Measurements from ENCODE around the gene LUC7L. TPM values are rescaled to one million over a fixed set of nuclear protein-coding genes. Genes with fewer than 3 reads are reported as not detected.
A peak's percentile ranks its signal among the peaks of the same experiment; 100 is the strongest.
"Not testable (repeated sequence)": the region's sequence is repeated elsewhere in the genome, so short reads cannot be mapped to it uniquely, and the experiment has no call there.

LUC7L gene
- total and polyA plus RNA-seq, 5 donors from 2014 or later, result 8.9 to 152 (median 9.8) TPM

DNA sequence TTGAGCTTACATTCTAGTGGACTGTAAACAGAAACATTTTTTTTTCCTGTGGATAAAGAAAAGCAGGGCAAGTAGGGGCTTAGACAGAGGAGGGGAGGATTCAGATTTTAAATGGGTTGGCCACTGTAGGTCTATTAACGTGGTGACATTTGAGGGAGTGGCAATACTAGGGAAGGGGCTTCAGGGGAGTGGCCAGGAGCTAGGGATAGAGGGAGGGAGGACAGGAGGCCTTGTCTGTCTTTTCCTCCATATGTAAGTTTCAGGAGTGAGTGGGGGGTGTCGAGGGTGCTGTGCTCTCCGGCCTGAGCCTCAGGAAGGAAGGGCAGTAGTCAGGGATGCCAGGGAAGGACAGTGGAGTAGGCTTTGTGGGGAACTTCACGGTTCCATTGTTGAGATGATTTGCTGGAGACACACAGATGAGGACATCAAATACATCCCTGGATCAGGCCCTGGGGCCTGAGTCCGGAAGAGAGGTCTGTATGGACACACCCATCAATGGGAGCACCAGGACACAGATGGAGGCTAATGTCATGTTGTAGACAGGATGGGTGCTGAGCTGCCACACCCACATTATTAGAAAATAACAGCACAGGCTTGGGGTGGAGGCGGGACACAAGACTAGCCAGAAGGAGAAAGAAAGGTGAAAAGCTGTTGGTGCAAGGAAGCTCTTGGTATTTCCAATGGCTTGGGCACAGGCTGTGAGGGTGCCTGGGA is 70.0 kb downstream of the LUC7L start:
- ATAC-seq (ENCODE audit: low read depth in 2 of 2), result no peak
- Mint-ChIP-seq H3K27ac (peak overlapping the region in 1 of 3 donors; percentile 60), H3K4me3 (no peak overlapping the region), H3K4me1 (peaks cover 0 to 9% (median 6%) of the 10 kb centered on the region in 4 donors), H3K9me3 (peaks cover 0 to 2% (median 0%) of the 10 kb centered on the region in 7 donors), H3K27me3 (peaks cover 61% of the 10 kb centered on the region), H3K36me3 (peaks cover 4% of the 10 kb centered on the region)
- Histone ChIP-seq H3K4me3 (ENCODE audit: low read depth, low read length) (no peak overlapping the region), H3K27ac (ENCODE audit: insufficient read depth, low read length, poor library complexity, severe bottlenecking) (no peak overlapping the region), H3K36me3 (ENCODE audit: control insufficient read depth, insufficient read depth, low read length) (no peaks in the 10 kb centered on the region), H3K27me3 (ENCODE audit: control insufficient read depth, insufficient read depth, low read length) (peaks cover 9% of the 10 kb centered on the region), H3K4me1 (ENCODE audit: control insufficient read depth, insufficient read depth, low read length, poor library complexity, severe bottlenecking) (peaks cover 8% of the 10 kb centered on the region), H3K9me3 (ENCODE audit: control insufficient read depth in 2 of 2, low read length in 2 of 2) (no peaks in the 10 kb centered on the region)
- DNase-seq, result no peak

DNA sequence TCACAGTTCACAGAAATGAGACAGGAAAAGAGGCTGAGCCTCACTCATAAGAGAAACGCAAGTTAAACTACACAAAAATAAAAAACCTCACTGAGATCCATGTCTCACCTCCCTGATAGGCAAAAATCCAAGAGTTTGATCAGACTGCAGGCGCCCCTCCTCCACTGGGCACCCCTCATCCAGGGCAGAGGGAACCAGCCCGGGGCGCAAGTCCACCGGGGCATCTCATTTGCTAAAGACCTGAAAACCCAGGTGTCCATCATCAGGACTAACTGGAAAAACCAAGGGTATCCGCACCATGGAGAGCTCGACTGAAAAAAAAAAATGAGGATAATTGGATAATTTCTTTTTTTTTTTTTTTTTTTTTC is 74.2 kb downstream of the LUC7L start:
- Mint-ChIP-seq H3K27ac (peak overlapping the region in 1 of 3 donors; percentile 19), H3K36me3 (peaks cover 4% of the 10 kb centered on the region), H3K27me3 (peaks cover 62% of the 10 kb centered on the region), H3K4me3 (peak overlapping the region in 3 of 4 donors; percentile 4 to 61 (median 61)), H3K9me3 (peaks cover 0 to 2% (median 0%) of the 10 kb centered on the region in 7 donors), H3K4me1 (peaks cover 0 to 12% (median 7%) of the 10 kb centered on the region in 4 donors)
- no peak overlapping the region for H3K4me3 ChIP-seq (ENCODE audit: low read depth, low read length)
- H3K4me1 ChIP-seq (ENCODE audit: control insufficient read depth, insufficient read depth, low read length, poor library complexity, severe bottlenecking), result peaks cover 10% of the 10 kb centered on the region
- no peak overlapping the region for H3K27ac ChIP-seq (ENCODE audit: insufficient read depth, low read length, poor library complexity, severe bottlenecking)
- no peak for ATAC-seq (ENCODE audit: low read depth in 2 of 2)
- no peaks in the 10 kb centered on the region for H3K9me3 ChIP-seq (ENCODE audit: control insufficient read depth in 2 of 2, low read length in 2 of 2)
- no peak for DNase-seq
- H3K27me3 ChIP-seq (ENCODE audit: control insufficient read depth, insufficient read depth, low read length), result peaks cover 9% of the 10 kb centered on the region
- H3K36me3 ChIP-seq (ENCODE audit: control insufficient read depth, insufficient read depth, low read length), result no peaks in the 10 kb centered on the region

DNA sequence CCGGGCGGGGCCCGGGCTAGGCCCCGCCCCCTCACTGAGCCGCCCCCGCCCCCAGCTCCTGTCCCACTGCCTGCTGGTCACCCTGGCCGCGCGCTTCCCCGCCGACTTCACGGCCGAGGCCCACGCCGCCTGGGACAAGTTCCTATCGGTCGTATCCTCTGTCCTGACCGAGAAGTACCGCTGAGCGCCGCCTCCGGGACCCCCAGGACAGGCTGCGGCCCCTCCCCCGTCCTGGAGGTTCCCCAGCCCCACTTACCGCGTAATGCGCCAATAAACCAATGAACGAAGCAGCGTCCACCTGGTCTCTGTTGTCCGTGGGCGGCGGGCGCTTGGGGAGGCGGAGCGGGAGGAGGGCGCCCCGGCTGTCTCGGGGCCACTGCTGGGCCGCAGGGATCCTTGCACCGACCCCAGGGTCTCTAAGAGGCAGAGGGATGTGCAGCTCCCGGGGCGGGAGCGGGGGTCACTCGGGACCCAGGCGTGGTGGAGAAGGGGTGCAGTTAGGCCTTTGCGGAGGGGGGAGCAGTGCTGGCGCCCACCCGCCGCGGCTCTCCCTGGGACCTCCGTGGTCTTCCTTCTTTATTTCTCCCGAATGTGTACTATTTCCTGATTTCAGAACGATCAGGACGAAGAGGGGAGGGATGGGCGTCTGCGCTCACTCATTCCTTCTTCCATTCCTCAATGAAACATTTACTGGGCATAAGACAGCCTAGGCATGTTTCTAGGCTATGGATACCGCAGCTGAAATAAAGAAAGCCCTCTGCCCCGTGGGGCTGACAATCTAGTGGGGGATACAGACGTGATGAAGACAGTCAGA is 74.8 kb downstream of the LUC7L start:
- H3K27me3 Mint-ChIP-seq, result peaks cover 64% of the 10 kb centered on the region

DNA sequence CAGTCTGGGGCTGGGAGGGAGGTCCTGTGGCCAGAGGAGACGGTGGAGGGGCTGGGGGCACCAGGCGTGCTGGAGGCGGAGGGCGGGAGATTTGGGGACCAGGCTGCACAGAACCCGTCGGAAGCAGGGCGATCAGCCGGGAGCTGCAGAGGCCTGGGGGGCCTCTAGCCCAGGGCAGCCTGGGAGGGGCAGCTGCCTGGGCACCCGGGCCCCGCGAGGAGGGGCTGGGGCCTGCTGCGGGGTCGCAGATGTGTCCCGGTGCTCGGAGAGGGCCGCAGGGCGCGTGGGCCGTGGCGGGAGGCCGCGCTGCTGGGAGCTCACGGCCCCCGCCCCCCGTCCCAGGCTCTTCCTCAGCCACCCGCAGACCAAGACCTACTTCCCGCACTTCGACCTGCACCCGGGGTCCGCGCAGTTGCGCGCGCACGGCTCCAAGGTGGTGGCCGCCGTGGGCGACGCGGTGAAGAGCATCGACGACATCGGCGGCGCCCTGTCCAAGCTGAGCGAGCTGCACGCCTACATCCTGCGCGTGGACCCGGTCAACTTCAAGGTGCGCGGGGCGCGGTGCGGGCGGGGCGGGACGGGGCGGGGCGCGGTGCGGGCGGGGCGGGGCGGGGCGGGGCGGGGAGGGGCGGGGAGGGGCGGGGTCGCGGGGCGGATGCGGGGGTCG is 75.6 kb downstream of the LUC7L start:
- peaks cover 10% of the 10 kb centered on the region for H3K4me1 ChIP-seq (ENCODE audit: control insufficient read depth, insufficient read depth, low read length, poor library complexity, severe bottlenecking)
- not testable (repeated sequence) for H3K4me3 ChIP-seq (ENCODE audit: low read depth, low read length); H3K9me3 ChIP-seq (ENCODE audit: control insufficient read depth in 2 of 2, low read length in 2 of 2); H3K27ac Mint-ChIP-seq; H3K27me3 ChIP-seq (ENCODE audit: control insufficient read depth, insufficient read depth, low read length); H3K4me3 Mint-ChIP-seq; DNase-seq; H3K9me3 Mint-ChIP-seq; H3K36me3 ChIP-seq (ENCODE audit: control insufficient read depth, insufficient read depth, low read length); H3K36me3 Mint-ChIP-seq; H3K27ac ChIP-seq (ENCODE audit: insufficient read depth, low read length, poor library complexity, severe bottlenecking)
- peak; percentile 26 to 40 for ATAC-seq (ENCODE audit: low read depth in 2 of 2)
- H3K27me3 Mint-ChIP-seq, result peaks cover 62% of the 10 kb centered on the region
- peaks cover 0 to 12% (median 7%) of the 10 kb centered on the region in 4 donors for H3K4me1 Mint-ChIP-seq

More for the DNA sequence above, 74.8 kb downstream of the LUC7L start:
- Mint-ChIP-seq H3K4me1 (peaks cover 0 to 12% (median 7%) of the 10 kb centered on the region in 4 donors), H3K9me3 (peaks cover 0 to 2% (median 0%) of the 10 kb centered on the region in 7 donors), H3K36me3 (peaks cover 3% of the 10 kb centered on the region), H3K4me3 (peak overlapping the region; percentile 4 to 61 (median 47)), H3K27ac (peak overlapping the region in 1 of 3 donors; percentile 19)
- peak in 1 of 2 donors; percentile 9 for ATAC-seq (ENCODE audit: low read depth in 2 of 2)
- no peaks in the 10 kb centered on the region for H3K36me3 ChIP-seq (ENCODE audit: control insufficient read depth, insufficient read depth, low read length)
- peaks cover 9% of the 10 kb centered on the region for H3K27me3 ChIP-seq (ENCODE audit: control insufficient read depth, insufficient read depth, low read length)
- no peaks in the 10 kb centered on the region for H3K9me3 ChIP-seq (ENCODE audit: control insufficient read depth in 2 of 2, low read length in 2 of 2)
- no peak for DNase-seq
- H3K4me3 ChIP-seq (ENCODE audit: low read depth, low read length), result no peak overlapping the region
- H3K4me1 ChIP-seq (ENCODE audit: control insufficient read depth, insufficient read depth, low read length, poor library complexity, severe bottlenecking), result peaks cover 10% of the 10 kb centered on the region
- no peak overlapping the region for H3K27ac ChIP-seq (ENCODE audit: insufficient read depth, low read length, poor library complexity, severe bottlenecking)

DNA sequence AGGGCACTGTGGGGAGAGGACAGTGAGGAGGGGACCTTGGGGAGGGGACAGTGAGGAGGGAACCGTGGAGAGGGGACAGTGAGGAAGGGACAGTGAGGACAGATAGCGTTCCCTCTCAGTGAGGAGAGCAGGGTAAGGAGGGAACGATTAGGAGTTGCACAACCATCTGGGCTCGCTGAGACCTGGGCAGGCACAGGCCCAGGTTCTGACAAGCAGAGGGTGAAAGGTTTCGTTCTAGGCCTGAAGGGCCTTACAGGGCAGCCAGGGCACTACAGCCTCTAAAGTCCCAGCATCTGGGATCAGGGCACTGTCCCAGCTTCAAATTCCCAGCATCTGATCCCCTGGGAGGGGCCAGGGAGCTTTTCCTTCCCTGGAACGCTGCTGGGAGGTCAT is 76.1 kb downstream of the LUC7L start:
- not testable (repeated sequence) for H3K4me3 Mint-ChIP-seq

DNA sequence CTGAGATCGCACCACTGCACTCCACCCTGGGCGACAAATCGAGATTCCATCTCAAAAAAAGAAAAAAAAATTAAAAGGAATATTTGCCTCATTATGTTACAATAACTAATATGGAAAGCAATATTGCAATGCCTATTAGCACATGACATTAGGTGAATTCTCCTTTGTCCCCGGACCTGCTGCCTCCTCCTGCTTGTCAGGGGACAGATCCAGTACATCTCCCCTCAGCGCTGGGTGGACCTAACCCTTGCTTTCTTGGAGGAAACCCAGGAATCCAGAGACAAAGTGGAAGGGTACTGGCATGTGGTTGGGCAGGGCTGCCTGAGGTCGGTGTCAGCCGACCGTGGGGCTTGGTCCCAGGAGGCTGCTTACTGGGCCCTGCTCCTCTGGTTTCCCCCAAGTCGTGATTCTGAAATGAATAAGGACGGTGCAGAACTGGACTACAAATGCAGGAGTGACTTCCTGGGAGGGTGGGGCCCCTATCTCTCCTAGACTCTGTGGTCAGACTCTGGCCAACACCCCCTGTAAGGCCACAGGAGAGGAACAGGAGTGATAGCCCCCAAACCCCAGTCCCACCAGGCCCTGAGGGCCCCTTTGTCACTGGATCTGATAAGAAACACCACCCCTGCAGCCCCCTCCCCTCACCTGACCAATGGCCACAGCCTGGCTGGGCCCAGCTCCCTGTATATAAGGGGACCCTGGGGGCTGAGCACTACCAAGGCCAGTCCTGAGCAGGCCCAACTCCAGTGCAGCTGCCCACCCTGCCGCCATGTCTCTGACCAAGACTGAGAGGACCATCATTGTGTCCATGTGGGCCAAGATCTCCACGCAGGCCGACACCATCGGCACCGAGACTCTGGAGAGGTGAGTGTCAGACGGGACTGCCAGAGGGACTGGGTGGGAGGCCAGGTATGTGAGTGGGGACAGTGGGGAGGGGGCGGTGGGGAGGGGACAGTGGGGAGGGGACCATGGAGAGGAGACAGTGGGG is 76.8 kb downstream of the LUC7L start, which contains the start of gene HBZ:
HBZ (plus strand) TSS at position 504 of the 988 bp plus-strand sequence; CDS start at position 770, 266 bp downstream.
- DNase-seq, result no peak
- peaks cover 55% of the 10 kb centered on the region for H3K27me3 Mint-ChIP-seq
- no peak within 1 kb of the TSS for H3K27ac Mint-ChIP-seq
- H3K4me3 Mint-ChIP-seq, result peak within 1 kb of the TSS in 1 of 4 donors; percentile 61
- Histone ChIP-seq H3K36me3 (ENCODE audit: control insufficient read depth, insufficient read depth, low read length) (no peaks in the 10 kb centered on the region), H3K4me3 (ENCODE audit: low read depth, low read length) (no peak within 1 kb of the TSS), H3K9me3 (ENCODE audit: control insufficient read depth in 2 of 2, low read length in 2 of 2) (no peaks in the 10 kb centered on the region), H3K27ac (ENCODE audit: insufficient read depth, low read length, poor library complexity, severe bottlenecking) (no peak within 1 kb of the TSS), H3K27me3 (ENCODE audit: control insufficient read depth, insufficient read depth, low read length) (peaks cover 9% of the 10 kb centered on the region), H3K4me1 (ENCODE audit: control insufficient read depth, insufficient read depth, low read length, poor library complexity, severe bottlenecking) (peaks cover 10% of the 10 kb centered on the region)
- no peak for ATAC-seq (ENCODE audit: low read depth in 2 of 2)
- peaks cover 0 to 2% (median 0%) of the 10 kb centered on the region in 7 donors for H3K9me3 Mint-ChIP-seq
- peaks cover 0 to 12% (median 7%) of the 10 kb centered on the region in 4 donors for H3K4me1 Mint-ChIP-seq
- no peaks in the 10 kb centered on the region for H3K36me3 Mint-ChIP-seq

More for the DNA sequence above, 76.1 kb downstream of the LUC7L start:
- not testable (repeated sequence) for H3K27ac ChIP-seq (ENCODE audit: insufficient read depth, low read length, poor library complexity, severe bottlenecking); H3K36me3 Mint-ChIP-seq; H3K36me3 ChIP-seq (ENCODE audit: control insufficient read depth, insufficient read depth, low read length); DNase-seq; H3K4me3 ChIP-seq (ENCODE audit: low read depth, low read length); ATAC-seq (ENCODE audit: low read depth in 2 of 2); H3K27ac Mint-ChIP-seq; H3K9me3 ChIP-seq (ENCODE audit: control insufficient read depth in 2 of 2, low read length in 2 of 2); H3K9me3 Mint-ChIP-seq; H3K27me3 ChIP-seq (ENCODE audit: control insufficient read depth, insufficient read depth, low read length)
- peaks cover 58% of the 10 kb centered on the region for H3K27me3 Mint-ChIP-seq
- peaks cover 0 to 12% (median 7%) of the 10 kb centered on the region in 4 donors for H3K4me1 Mint-ChIP-seq
- peaks cover 10% of the 10 kb centered on the region for H3K4me1 ChIP-seq (ENCODE audit: control insufficient read depth, insufficient read depth, low read length, poor library complexity, severe bottlenecking)

Measured in CD4-positive, CD25-positive, alpha-beta regulatory T cell (primary cell).